ENCODE results near the gene TRAPPC8. TPM values are rescaled to one million over a fixed set of nuclear protein-coding genes. Genes with fewer than 3 reads are reported as not detected.
"Not testable (repeated sequence)": the region's sequence is repeated elsewhere in the genome, so short reads cannot be mapped to it uniquely, and the experiment has no call there.

The TRAPPC8 gene
- total RNA-seq, 2 donors from 2014 or later: 18.7 to 20.8 TPM

- DNase-seq (no peak), ATAC-seq (no peak)
- intact Hi-C loops (cut with DNase I): no loop called here
- no peak overlapping the region for H3K27ac ChIP-seq
- WGBS, 2 donors: 81 to 84% methylated on average over 3 of the region's 3 CpGs
- H3K27me3 ChIP-seq: no peaks in the 10 kb centered on the region
- no peak overlapping the region for H3K4me3 ChIP-seq
- H3K9me3 ChIP-seq: no peaks in the 10 kb centered on the region
- TF ChIP-seq POLR2A (IDR thresholded peaks at IDR 0.05): no peak
- TF ChIP-seq CTCF (IDR thresholded peaks at IDR 0.05): no peak
- no peaks in the 10 kb centered on the region for H3K36me3 ChIP-seq (replicated peaks in 1 of 2; ENCODE audit: insufficient read depth in 1 of 2, low read depth in 2 of 2)
- no peaks in the 10 kb centered on the region for H3K4me1 ChIP-seq
Measured at GRCh38 chr18:31952223-31952622, 9.3 kb upstream of the TRAPPC8 start.

GRCh38 chr18:31950583-31950982 lies 7.7 kb upstream of the TRAPPC8 start:
- ATAC-seq (no peak), DNase-seq (no peak)
- no peak overlapping the region for H3K27ac ChIP-seq
- H3K9me3 ChIP-seq: no peaks in the 10 kb centered on the region
- no peaks in the 10 kb centered on the region for H3K27me3 ChIP-seq
- intact Hi-C loops (cut with DNase I): no loop called here
- no peaks in the 10 kb centered on the region for H3K36me3 ChIP-seq (replicated peaks in 1 of 2; ENCODE audit: insufficient read depth in 1 of 2, low read depth in 2 of 2)
- no peak overlapping the region for H3K4me3 ChIP-seq
- 60 to 72% methylated on average over 3 of the region's 3 CpGs for WGBS, 2 donors
- TF ChIP-seq CTCF (IDR thresholded peaks at IDR 0.05) (no peak), POLR2A (IDR thresholded peaks at IDR 0.05) (no peak)
- H3K4me1 ChIP-seq: no peaks in the 10 kb centered on the region

GRCh38 chr18:31948349-31948748 lies 5.4 kb upstream of the TRAPPC8 start:
- 88 to 91% methylated on average over 9 of the region's 9 CpGs for WGBS, 2 donors
- intact Hi-C loops (cut with DNase I): loop anchor here (10.0 kb wide), 1 partner anchor 136 kb away; no protein-coding TSS in a partner anchor
- not testable (repeated sequence) for ATAC-seq; H3K36me3 ChIP-seq (replicated peaks in 1 of 2; ENCODE audit: insufficient read depth in 1 of 2, low read depth in 2 of 2); H3K4me3 ChIP-seq; H3K4me1 ChIP-seq; DNase-seq; H3K27me3 ChIP-seq; H3K27ac ChIP-seq; H3K9me3 ChIP-seq

- peaks cover 14% of the 10 kb centered on the region for H3K4me1 ChIP-seq
- 89 to 91% methylated on average over 7 to 8 of the region's 8 CpGs for WGBS, 2 donors
- no peaks in the 10 kb centered on the region for H3K9me3 ChIP-seq
- TF ChIP-seq POLR2A (IDR thresholded peaks at IDR 0.05): no peak
- no peak for TF ChIP-seq CTCF (IDR thresholded peaks at IDR 0.05)
- no peak for ATAC-seq
- no peaks in the 10 kb centered on the region for H3K27me3 ChIP-seq
- H3K36me3 ChIP-seq (replicated peaks in 1 of 2; ENCODE audit: insufficient read depth in 1 of 2, low read depth in 2 of 2): no peaks in the 10 kb centered on the region
- H3K27ac ChIP-seq: no peak overlapping the region
- DNase-seq: no peak
- no peak overlapping the region for H3K4me3 ChIP-seq
- intact Hi-C loops (cut with DNase I): loop anchor here (10.0 kb wide), 1 partner anchor 138 kb away; no protein-coding TSS in a partner anchor
Measured at GRCh38 chr18:31946305-31947046, 3.5 kb upstream of the TRAPPC8 start.

GRCh38 chr18:31943878-31944816 lies 1.2 kb upstream of the TRAPPC8 start:
- Histone ChIP-seq H3K27me3 (no peaks in the 10 kb centered on the region), H3K27ac (peak overlapping the region; percentile 49 to 91 (median 71)), H3K9me3 (no peaks in the 10 kb centered on the region), H3K36me3 (replicated peaks in 1 of 2; ENCODE audit: insufficient read depth in 1 of 2, low read depth in 2 of 2) (no peaks in the 10 kb centered on the region), H3K4me1 (peaks cover 36% of the 10 kb centered on the region), H3K4me3 (peak overlapping the region in 1 of 2 donors; percentile 75)
- intact Hi-C loops (cut with DNase I): loop anchor here (10.0 kb wide), 1 partner anchor 141 kb away; no protein-coding TSS in a partner anchor
- DNase-seq (no peak), ATAC-seq (no peak)
- WGBS, 2 donors: 11 to 13% methylated on average over 15 of the region's 15 CpGs
- TF ChIP-seq POLR2A (IDR thresholded peaks at IDR 0.05) (no peak), CTCF (IDR thresholded peaks at IDR 0.05) (no peak)
